Naive thymus-derived CD8-positive, alpha-beta T cell (primary cell): Measurements from ENCODE around the gene GNAI3. TPM values are rescaled to one million over a fixed set of nuclear protein-coding genes. Genes with fewer than 3 reads are reported as not detected.
A peak's percentile ranks its signal among the peaks of the same experiment; 100 is the strongest.

ENCODE experiments used
- ATAC-seq, 2 donors: fragments of 150-1000 bp; cut with Tn5 transposase in 1 of 2; sonication (Bioruptor Pico), chemical (Tn5 transposase) in 1 of 2; 1 replicate in 1 of 2; 2 replicates in 1 of 2; pipeline ENCODE4 v1.10.0; 2021; ENCODE audit warnings: mild to moderate bottlenecking in 2 of 2, moderate library complexity in 2 of 2
- POLR2A ChIA-PET: fragments of 350-600 bp; sonication (Branson Sonifier 250); formaldehyde crosslinking; loops from one replicate; lab custom pipeline; 2021; ENCODE audit warnings: antibody characterized with exemption; lab: Charles Lee
- DNase-seq, 10 donors: peaks; one replicate each; pipeline versions ENCODE4 v3.0.0 to v3.0.0-alpha.2; 2020 to 2022
- H3K27ac Mint-ChIP-seq, 10 donors: one replicate each; pipeline ENCODE4 v1.8.0; 2020 to 2022; ENCODE audit warnings: mild to moderate bottlenecking in 10 of 10, mixed read lengths in 10 of 10, moderate library complexity in 4 of 10, inconsistent platforms in 1 of 10
- H3K27me3 Mint-ChIP-seq, 5 donors: one replicate each; pipeline ENCODE4 v1.8.0; 2021 to 2022; ENCODE audit warnings: mixed read lengths in 5 of 5
- H3K36me3 Mint-ChIP-seq, 3 donors: one replicate each; pipeline ENCODE4 v1.8.0; 2020 to 2022; ENCODE audit warnings: mixed read lengths in 3 of 3, mild to moderate bottlenecking in 2 of 3, inconsistent platforms in 1 of 3
- H3K4me1 Mint-ChIP-seq, 4 donors: one replicate each; pipeline ENCODE4 v1.8.0; 2021 to 2022; ENCODE audit warnings: mixed read lengths in 4 of 4
- H3K4me3 Mint-ChIP-seq, 10 donors: one replicate each; pipeline ENCODE4 v1.8.0; 2020 to 2022; ENCODE audit warnings: mild to moderate bottlenecking in 10 of 10, mixed read lengths in 10 of 10, moderate library complexity in 6 of 10, inconsistent platforms in 1 of 10
- H3K9me3 Mint-ChIP-seq, 9 donors: one replicate each; pipeline ENCODE4 v1.8.0; 2020 to 2022; ENCODE audit warnings: mixed read lengths in 9 of 9, mild to moderate bottlenecking in 3 of 9, inconsistent platforms in 1 of 9, moderate library complexity in 1 of 9
- polyA plus RNA-seq, 3 donors: library from polyadenylated mRNA; unstranded; fragments of 300-500 nt; fragmentation: Illumina TruSeq; gene quantifications; one replicate each; pipeline ENCODE4 v1.2.3, GENCODE V29; 2021
- total RNA-seq, 8 experiments: library from RNA in 2 of 8; stranded (reverse) in 2 of 8; gene quantifications; one replicate each; pipeline ENCODE4 v1.2.3 and lab custom pipeline; 2021 to 2026

Gene GNAI3
- total and polyA plus RNA-seq, 5 experiments from 2014 or later: 6.8 to 7.7 (median 7.3) TPM

- ATAC-seq: no peak
- POLR2A ChIA-PET: interaction anchor here (0.7 kb wide), 1 partner anchor 89 kb away, joined by 3 read pairs; the partner anchor contains the start of gene GNAI3
- H3K27me3 Mint-ChIP-seq: peaks cover 0 to 5% (median 0%) of the 10 kb centered on the region in 5 donors
- peaks cover 9 to 25% (median 16%) of the 10 kb centered on the region in 4 donors for H3K4me1 Mint-ChIP-seq
- H3K9me3 Mint-ChIP-seq: no peaks in the 10 kb centered on the region
- no peak overlapping the region for H3K27ac Mint-ChIP-seq
- peaks cover 0 to 6% (median 0%) of the 10 kb centered on the region in 3 donors for H3K36me3 Mint-ChIP-seq
- no peak overlapping the region for H3K4me3 Mint-ChIP-seq
- DNase-seq: no peak
Observed at GRCh38 chr1:109637446-109637845, 89.0 kb downstream of the GNAI3 start.

- H3K4me1 Mint-ChIP-seq: peaks cover 9 to 29% (median 18%) of the 10 kb centered on the region in 4 donors
- H3K4me3 Mint-ChIP-seq: no peak overlapping the region
- no peak for ATAC-seq
- DNase-seq: no peak
- H3K9me3 Mint-ChIP-seq: no peaks in the 10 kb centered on the region
- no peaks in the 10 kb centered on the region for H3K36me3 Mint-ChIP-seq
- peaks cover 0 to 5% (median 0%) of the 10 kb centered on the region in 5 donors for H3K27me3 Mint-ChIP-seq
- POLR2A ChIA-PET: interaction anchor here (0.9 to 1.4 kb wide), 4 partner anchors 14 to 344 kb away, joined by 3 to 5 read pairs (median 4); partner anchors contain the start of gene GNAI3
- H3K27ac Mint-ChIP-seq: no peak overlapping the region
Observed at GRCh38 chr1:109639063-109639840, 90.8 kb downstream of the GNAI3 start.

GRCh38 chr1:109639841-109640184 lies 91.4 kb downstream of the GNAI3 start:
- ATAC-seq (no peak), DNase-seq (no peak)
- no peaks in the 10 kb centered on the region for H3K9me3 Mint-ChIP-seq
- H3K4me1 Mint-ChIP-seq: peaks cover 4 to 24% (median 12%) of the 10 kb centered on the region in 4 donors
- no peak overlapping the region for H3K4me3 Mint-ChIP-seq
- POLR2A ChIA-PET: interaction anchor here (0.8 to 1.4 kb wide), 6 partner anchors 9 to 345 kb away, joined by 3 to 5 read pairs (median 4); partner anchors contain the start of genes AHCYL1 and GNAI3
- H3K36me3 Mint-ChIP-seq: no peaks in the 10 kb centered on the region
- H3K27me3 Mint-ChIP-seq: peaks cover 0 to 7% (median 0%) of the 10 kb centered on the region in 5 donors
- H3K27ac Mint-ChIP-seq: peak overlapping the region in 3 of 10 donors; percentile 33 to 71 (median 71)

- Mint-ChIP-seq H3K9me3 (no peaks in the 10 kb centered on the region), H3K27ac (peak overlapping the region in 5 of 10 donors; percentile 28 to 71 (median 34)), H3K27me3 (peaks cover 0 to 7% (median 0%) of the 10 kb centered on the region in 5 donors), H3K4me3 (no peak overlapping the region), H3K36me3 (no peaks in the 10 kb centered on the region), H3K4me1 (peaks cover 4 to 19% (median 8%) of the 10 kb centered on the region in 4 donors)
- ATAC-seq (peak; percentile 72 to 77), DNase-seq (peak; percentile 69 to 92 (median 84))
- POLR2A ChIA-PET: interaction anchor here (0.7 to 1.6 kb wide), 10 partner anchors 10 to 344 kb away, joined by 3 to 5 read pairs (median 4); partner anchors contain the start of genes AHCYL1, GNAI3 and GSTM4
Observed at GRCh38 chr1:109640285-109640865, 92.0 kb downstream of the GNAI3 start.

- Mint-ChIP-seq H3K4me3 (no peak overlapping the region), H3K9me3 (no peaks in the 10 kb centered on the region), H3K27ac (no peak overlapping the region), H3K36me3 (no peaks in the 10 kb centered on the region), H3K27me3 (peaks cover 0 to 7% (median 0%) of the 10 kb centered on the region in 5 donors), H3K4me1 (peaks cover 4 to 14% (median 8%) of the 10 kb centered on the region in 4 donors)
- POLR2A ChIA-PET: interaction anchor here (0.6 to 1.6 kb wide), 4 partner anchors 10 to 93 kb away, joined by 3 to 4 read pairs (median 4); partner anchors contain the start of genes GNAI3 and GSTM4
- DNase-seq: no peak
- ATAC-seq: no peak
Observed at GRCh38 chr1:109641078-109641740, 92.8 kb downstream of the GNAI3 start.

GRCh38 chr1:109641861-109642260 lies 93.4 kb downstream of the GNAI3 start:
- POLR2A ChIA-PET: interaction anchor here (1.2 to 1.6 kb wide), 2 partner anchors 14 to 94 kb away, joined by 4 read pairs; partner anchors contain the start of genes GNAI3 and GSTM4
- Mint-ChIP-seq H3K27ac (no peak overlapping the region), H3K4me3 (no peak overlapping the region), H3K9me3 (no peaks in the 10 kb centered on the region), H3K36me3 (no peaks in the 10 kb centered on the region), H3K4me1 (peaks cover 4 to 14% (median 8%) of the 10 kb centered on the region in 4 donors), H3K27me3 (peaks cover 0 to 7% (median 0%) of the 10 kb centered on the region in 5 donors)
- no peak for DNase-seq
- ATAC-seq: no peak

GRCh38 chr1:109642626-109643025 lies 94.2 kb downstream of the GNAI3 start:
- POLR2A ChIA-PET: no interaction called here
- peak overlapping the region in 1 of 10 donors; percentile 46 for H3K27ac Mint-ChIP-seq
- ATAC-seq: no peak
- DNase-seq: no peak
- peaks cover 4 to 14% (median 8%) of the 10 kb centered on the region in 4 donors for H3K4me1 Mint-ChIP-seq
- H3K4me3 Mint-ChIP-seq: no peak overlapping the region
- no peaks in the 10 kb centered on the region for H3K36me3 Mint-ChIP-seq
- H3K9me3 Mint-ChIP-seq: no peaks in the 10 kb centered on the region
- peaks cover 0 to 7% (median 0%) of the 10 kb centered on the region in 5 donors for H3K27me3 Mint-ChIP-seq

- H3K4me1 Mint-ChIP-seq: peaks cover 4 to 14% (median 8%) of the 10 kb centered on the region in 4 donors
- DNase-seq (peak; percentile 72 to 90 (median 84)), ATAC-seq (peak; percentile 96 to 97)
- no peaks in the 10 kb centered on the region for H3K9me3 Mint-ChIP-seq
- H3K4me3 Mint-ChIP-seq: no peak overlapping the region
- H3K27ac Mint-ChIP-seq: peak overlapping the region in 3 of 10 donors; percentile 11 to 65 (median 19)
- H3K27me3 Mint-ChIP-seq: peaks cover 0 to 5% (median 0%) of the 10 kb centered on the region in 5 donors
- POLR2A ChIA-PET: interaction anchor here (0.7 to 1.1 kb wide), 3 partner anchors 98 to 131 kb away, joined by 3 read pairs; no protein-coding TSS in a partner anchor
- H3K36me3 Mint-ChIP-seq: no peaks in the 10 kb centered on the region
Observed at GRCh38 chr1:109643385-109644230, 95.2 kb downstream of the GNAI3 start.

- H3K36me3 Mint-ChIP-seq: no peaks in the 10 kb centered on the region
- no peak for ATAC-seq
- H3K27ac Mint-ChIP-seq: no peak overlapping the region
- no peak for DNase-seq
- peaks cover 0 to 5% (median 0%) of the 10 kb centered on the region in 5 donors for H3K27me3 Mint-ChIP-seq
- no peaks in the 10 kb centered on the region for H3K9me3 Mint-ChIP-seq
- peaks cover 4 to 14% (median 9%) of the 10 kb centered on the region in 4 donors for H3K4me1 Mint-ChIP-seq
- no peak overlapping the region for H3K4me3 Mint-ChIP-seq
- POLR2A ChIA-PET: no interaction called here
Observed at GRCh38 chr1:109644670-109645069, 96.3 kb downstream of the GNAI3 start.

GRCh38 chr1:109649491-109649914 lies 101.1 kb downstream of the GNAI3 start:
- Mint-ChIP-seq H3K9me3 (no peaks in the 10 kb centered on the region), H3K4me1 (peaks cover 0 to 7% (median under 1%) of the 10 kb centered on the region in 4 donors), H3K4me3 (no peak overlapping the region), H3K36me3 (no peaks in the 10 kb centered on the region), H3K27me3 (peaks cover 0 to 13% (median 6%) of the 10 kb centered on the region in 5 donors), H3K27ac (no peak overlapping the region)
- no peak for DNase-seq
- POLR2A ChIA-PET: no interaction called here
- no peak for ATAC-seq

- Mint-ChIP-seq H3K9me3 (no peaks in the 10 kb centered on the region), H3K27ac (no peak overlapping the region), H3K36me3 (no peaks in the 10 kb centered on the region), H3K27me3 (peaks cover 0 to 13% (median 4%) of the 10 kb centered on the region in 5 donors), H3K4me1 (peaks cover 5 to 18% (median 10%) of the 10 kb centered on the region in 4 donors), H3K4me3 (no peak overlapping the region)
- ATAC-seq (no peak), DNase-seq (no peak)
- POLR2A ChIA-PET: interaction anchor here (1.7 kb wide), 1 partner anchor 10 kb away, joined by 4 read pairs; no protein-coding TSS in a partner anchor
Observed at GRCh38 chr1:109650609-109651008, 102.2 kb downstream of the GNAI3 start.
